SK-N-SH (cell line): ENCODE measurements around the gene GULP1. TPM values are rescaled to one million over a fixed set of nuclear protein-coding genes. Genes with fewer than 3 reads are reported as not detected.

ENCODE experiments used
- CTCF ChIA-PET: fragments of 300-600, 350-600 bp; formaldehyde crosslinking; extraction: SDS; loops from one replicate; lab custom pipeline; 2021; lab: Yijun Ruan, JAX
- POLR2A ChIA-PET: fragments of 350-600 bp; sonication (Branson Sonifier 250); formaldehyde crosslinking; extraction: SDS; loops from one replicate; lab custom pipeline; 2020; ENCODE audit warnings: antibody characterized with exemption, inconsistent platforms; lab: Yijun Ruan, JAX
- DNase-seq: peaks from one replicate; pipeline ENCODE4 v3.0.0; 2012
- H2AFZ ChIP-seq: fragments of 200-600 bp; sonication (generic); 2 replicates; pipeline ENCODE4 v1.8.1; 2016; ENCODE audit warnings: antibody characterized with exemption, mild to moderate bottlenecking, low read depth
- H3F3A ChIP-seq: fragments of 200-600 bp; sonication (generic); replicated peaks from 2 replicates; pipeline ENCODE3; 2016; ENCODE audit warnings: antibody characterized with exemption, mild to moderate bottlenecking; ENCODE audit not compliant: insufficient read depth
- H3K27ac ChIP-seq, 2 experiments: fragments of 200-500 bp in 1 of 2; fragments of 200-600 bp in 1 of 2; sonication (Bioruptor generic) in 1 of 2; sonication (generic), shearing (Covaris generic) in 1 of 2; 2 replicates each; pipeline versions ENCODE4 v1.5.1 to v1.6.1; 2014 to 2016; ENCODE audit warnings: low read depth in 2 of 2, inconsistent platforms in 1 of 2, low read length in 1 of 2, mild to moderate bottlenecking in 1 of 2, mixed read lengths in 1 of 2
- H3K27me3 ChIP-seq: fragments of 200-600 bp; sonication (generic), shearing (Covaris generic); 2 replicates; pipeline ENCODE4 v1.6.1; 2016; ENCODE audit warnings: mixed run types; ENCODE audit not compliant: insufficient read depth
- H3K36me3 ChIP-seq, 2 experiments: fragments of 200-500 bp in 1 of 2; fragments of 200-600 bp in 1 of 2; sonication (Bioruptor generic) in 1 of 2; sonication (generic) in 1 of 2; replicated peaks in 1 of 2; 2 replicates each; pipeline versions ENCODE3 to v1.5.1; 2014 to 2016; ENCODE audit warnings: low read length in 1 of 2, mild to moderate bottlenecking in 1 of 2; ENCODE audit not compliant: insufficient read depth in 2 of 2, control insufficient read depth in 1 of 2
- H3K4me1 ChIP-seq, 2 experiments: fragments of 200-500 bp in 1 of 2; fragments of 200-600 bp in 1 of 2; sonication (Bioruptor generic) in 1 of 2; sonication (generic), shearing (Covaris generic) in 1 of 2; 2 replicates each; pipeline versions ENCODE4 v1.5.1 to v1.6.1; 2014 to 2016; ENCODE audit warnings: low read depth in 1 of 2, low read length in 1 of 2, mixed run types in 1 of 2; ENCODE audit not compliant: insufficient read depth in 2 of 2, control insufficient read depth in 1 of 2
- H3K4me2 ChIP-seq: fragments of 200-600 bp; sonication (generic), shearing (Covaris generic); 2 replicates; pipeline ENCODE4 v1.6.1; 2017; ENCODE audit warnings: mixed run types
- H3K4me3 ChIP-seq, 2 experiments: fragments of 200-500 bp in 1 of 2; fragments of 200-600 bp in 1 of 2; sonication (Bioruptor generic) in 1 of 2; sonication (generic), shearing (Covaris generic) in 1 of 2; 2 replicates each; pipeline versions ENCODE4 v1.5.1 to v1.8.1; 2014 to 2016; ENCODE audit warnings: low read depth in 2 of 2, inconsistent platforms in 1 of 2, low read length in 1 of 2, mild to moderate bottlenecking in 1 of 2, mixed read lengths in 1 of 2, moderate library complexity in 1 of 2
- H3K79me2 ChIP-seq: fragments of 200-600 bp; sonication (generic); 2 replicates; pipeline ENCODE4 v1.8.1; 2017; ENCODE audit warnings: mild to moderate bottlenecking; ENCODE audit not compliant: insufficient read depth
- H3K9ac ChIP-seq: fragments of 200-600 bp; sonication (generic); 2 replicates; pipeline ENCODE4 v1.6.1; 2017; ENCODE audit warnings: mixed run types
- H3K9me2 ChIP-seq: fragments of 200-600 bp; sonication (generic); 2 replicates; pipeline ENCODE4 v1.6.1; 2017; ENCODE audit warnings: mixed run types
- H3K9me3 ChIP-seq: fragments of 200-600 bp; sonication (generic); 2 replicates; pipeline ENCODE4 v1.6.1; 2017; ENCODE audit warnings: mixed run types, mild to moderate bottlenecking, moderate library complexity
- H4K20me1 ChIP-seq: fragments of 200-600 bp; sonication (generic); 2 replicates; pipeline ENCODE4 v1.6.1; 2017; ENCODE audit warnings: mild to moderate bottlenecking, mixed run types; ENCODE audit not compliant: insufficient read depth
- EP300 ChIP-seq, 2 experiments: IDR thresholded peaks; 2 replicates each; pipeline versions ENCODE4 v1.4.0 to v1.6.1; 2012; ENCODE audit warnings: borderline replicate concordance in 1 of 2, low read depth in 1 of 2, low read length in 1 of 2
- FOXJ3 ChIP-seq: sonication (generic); formaldehyde crosslinking; IDR thresholded peaks from 2 replicates; pipeline ENCODE4 v1.5.1; 2020; ENCODE audit warnings: mild to moderate bottlenecking, missing genetic modification reagents
- GABPA ChIP-seq: IDR thresholded peaks from 2 replicates; pipeline ENCODE4 v1.4.0; 2012; ENCODE audit warnings: low read depth, mild to moderate bottlenecking
- MXI1 ChIP-seq: IDR thresholded peaks from 2 replicates; pipeline ENCODE4 v1.6.1; 2012; ENCODE audit warnings: mild to moderate bottlenecking, low read depth, low read length, improper control_type of control experiment
- RXRA ChIP-seq: IDR thresholded peaks from 2 replicates; pipeline ENCODE4 v1.4.0; 2012; ENCODE audit warnings: low read depth, mild to moderate bottlenecking, borderline replicate concordance
- SIN3A ChIP-seq: IDR thresholded peaks from 2 replicates; pipeline ENCODE4 v1.6.1; 2012; ENCODE audit warnings: low read depth, mild to moderate bottlenecking, low read length, moderate library complexity, borderline replicate concordance
- TAF1 ChIP-seq: IDR thresholded peaks from 2 replicates; pipeline ENCODE4 v1.6.1; 2012; ENCODE audit warnings: low read depth, mild to moderate bottlenecking, low read length, moderate library complexity, borderline replicate concordance
- TCF12 ChIP-seq: IDR thresholded peaks from 2 replicates; pipeline ENCODE4 v1.4.0; 2012
- TEAD4 ChIP-seq: IDR thresholded peaks from 2 replicates; pipeline ENCODE4 v1.4.0; 2012; ENCODE audit warnings: mild to moderate bottlenecking, borderline replicate concordance; ENCODE audit not compliant: insufficient read depth
- WGBS: methylation state at CpG from one replicate; pipeline ENCODE4 v1.1.6; 2017; ENCODE audit warnings: low lambda C conversion rate; 5-methylcytosine and 5-hydroxymethylcytosine counted together
- polyA plus RNA-seq, 3 experiments: library from polyadenylated mRNA; depleted of rRNA; stranded (reverse); fragments of >200 nt; gene quantifications; 2 replicates each; pipeline ENCODE4 v1.2.3, GENCODE V29; 2012
- TF ChIP-seq, protein P1 (sequence below): IDR thresholded peaks from 2 replicates; pipeline ENCODE4 v1.4.0; 2012; ENCODE audit warnings: low read depth, borderline replicate concordance
- TF ChIP-seq, protein P2 (sequence below): IDR thresholded peaks from 2 replicates; pipeline ENCODE4 v1.6.1; 2012; ENCODE audit warnings: mild to moderate bottlenecking, low read depth, low read length, moderate library complexity
- TF ChIP-seq, protein P3 (sequence below): fragments of 150-350 bp; IDR thresholded peaks from 2 replicates; pipeline ENCODE4 v1.6.1; 2016; ENCODE audit warnings: mild to moderate bottlenecking, low read depth, low read length
- TF ChIP-seq, protein P4 (sequence below): fragments of 200-600 bp; sonication (generic); IDR thresholded peaks from 2 replicates; pipeline ENCODE4 v1.6.1; 2017; ENCODE audit warnings: antibody characterized with exemption, mild to moderate bottlenecking, moderate library complexity

GULP1 gene
- polyA plus RNA-seq, 1 of the 3 experiments (the other 2 are of a cell fraction), result 33.8 TPM

DNA sequence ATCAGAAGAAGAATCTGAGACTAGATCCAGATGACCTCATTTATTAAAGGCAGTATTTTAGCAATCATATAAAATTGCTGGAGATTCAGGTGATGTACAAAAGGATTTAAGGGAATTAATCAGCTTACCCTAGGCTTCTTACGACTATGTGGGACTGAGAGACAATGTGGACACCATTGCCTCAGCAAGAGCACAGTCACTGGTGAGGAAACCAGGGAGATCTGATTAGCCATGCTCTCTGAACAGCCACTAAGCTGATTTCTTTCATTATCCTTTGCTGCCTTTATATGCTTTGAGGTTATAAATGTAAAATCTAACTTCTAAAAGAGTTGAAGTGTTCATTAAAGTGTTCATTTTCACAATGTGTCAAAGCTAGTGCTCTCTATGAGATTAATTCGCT is 22.7 kb upstream of the GULP1 start:
- POLR2A ChIA-PET, result no interaction called here
- CTCF ChIA-PET, result no interaction called here
- WGBS, result 84% methylated on average over 2 of the region's 2 CpGs

DNA sequence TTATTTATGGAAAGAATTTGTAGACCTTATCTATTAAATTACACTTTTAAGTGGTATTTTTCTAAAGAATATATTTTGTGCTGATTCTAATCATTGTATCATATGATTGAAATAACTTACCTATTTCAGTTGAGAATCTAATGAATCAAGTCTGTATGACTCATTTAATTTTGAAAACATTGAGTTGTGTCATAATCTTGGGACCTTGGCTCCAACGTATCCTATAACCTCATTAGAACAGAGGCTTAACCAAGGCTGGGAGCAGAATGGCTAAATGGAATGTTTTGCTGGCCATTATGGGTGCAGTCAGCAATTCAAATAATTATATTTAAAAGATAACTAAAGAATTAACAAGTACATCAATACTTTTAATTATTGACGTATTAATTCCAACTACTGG is 19.6 kb upstream of the GULP1 start:
- DNase-seq, result no peak
- H3K9me3 ChIP-seq, result peaks cover 18% of the 10 kb centered on the region; the same call in 1 of the 2 replicates
- H3F3A ChIP-seq, result peaks cover 3% of the 10 kb centered on the region
- no peak overlapping the region for H2AFZ ChIP-seq
- H4K20me1 ChIP-seq, result no peaks in the 10 kb centered on the region
- H3K4me3 ChIP-seq, result no peak overlapping the region
- H3K9me2 ChIP-seq, result no peaks in the 10 kb centered on the region
- TF ChIP-seq MXI1, result no peak
- no peak for TF ChIP-seq TEAD4
- TF ChIP-seq, protein P1, sequence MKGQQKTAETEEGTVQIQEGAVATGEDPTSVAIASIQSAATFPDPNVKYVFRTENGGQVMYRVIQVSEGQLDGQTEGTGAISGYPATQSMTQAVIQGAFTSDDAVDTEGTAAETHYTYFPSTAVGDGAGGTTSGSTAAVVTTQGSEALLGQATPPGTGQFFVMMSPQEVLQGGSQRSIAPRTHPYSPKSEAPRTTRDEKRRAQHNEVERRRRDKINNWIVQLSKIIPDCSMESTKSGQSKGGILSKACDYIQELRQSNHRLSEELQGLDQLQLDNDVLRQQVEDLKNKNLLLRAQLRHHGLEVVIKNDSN, result no peak
- no peak for TF ChIP-seq RXRA
- TF ChIP-seq, protein P2, sequence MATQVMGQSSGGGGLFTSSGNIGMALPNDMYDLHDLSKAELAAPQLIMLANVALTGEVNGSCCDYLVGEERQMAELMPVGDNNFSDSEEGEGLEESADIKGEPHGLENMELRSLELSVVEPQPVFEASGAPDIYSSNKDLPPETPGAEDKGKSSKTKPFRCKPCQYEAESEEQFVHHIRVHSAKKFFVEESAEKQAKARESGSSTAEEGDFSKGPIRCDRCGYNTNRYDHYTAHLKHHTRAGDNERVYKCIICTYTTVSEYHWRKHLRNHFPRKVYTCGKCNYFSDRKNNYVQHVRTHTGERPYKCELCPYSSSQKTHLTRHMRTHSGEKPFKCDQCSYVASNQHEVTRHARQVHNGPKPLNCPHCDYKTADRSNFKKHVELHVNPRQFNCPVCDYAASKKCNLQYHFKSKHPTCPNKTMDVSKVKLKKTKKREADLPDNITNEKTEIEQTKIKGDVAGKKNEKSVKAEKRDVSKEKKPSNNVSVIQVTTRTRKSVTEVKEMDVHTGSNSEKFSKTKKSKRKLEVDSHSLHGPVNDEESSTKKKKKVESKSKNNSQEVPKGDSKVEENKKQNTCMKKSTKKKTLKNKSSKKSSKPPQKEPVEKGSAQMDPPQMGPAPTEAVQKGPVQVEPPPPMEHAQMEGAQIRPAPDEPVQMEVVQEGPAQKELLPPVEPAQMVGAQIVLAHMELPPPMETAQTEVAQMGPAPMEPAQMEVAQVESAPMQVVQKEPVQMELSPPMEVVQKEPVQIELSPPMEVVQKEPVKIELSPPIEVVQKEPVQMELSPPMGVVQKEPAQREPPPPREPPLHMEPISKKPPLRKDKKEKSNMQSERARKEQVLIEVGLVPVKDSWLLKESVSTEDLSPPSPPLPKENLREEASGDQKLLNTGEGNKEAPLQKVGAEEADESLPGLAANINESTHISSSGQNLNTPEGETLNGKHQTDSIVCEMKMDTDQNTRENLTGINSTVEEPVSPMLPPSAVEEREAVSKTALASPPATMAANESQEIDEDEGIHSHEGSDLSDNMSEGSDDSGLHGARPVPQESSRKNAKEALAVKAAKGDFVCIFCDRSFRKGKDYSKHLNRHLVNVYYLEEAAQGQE, result no peak
- no peak for TF ChIP-seq GABPA
- TF ChIP-seq FOXJ3 (CRISPR knock-in tag), result no peak
- TF ChIP-seq, protein P3, sequence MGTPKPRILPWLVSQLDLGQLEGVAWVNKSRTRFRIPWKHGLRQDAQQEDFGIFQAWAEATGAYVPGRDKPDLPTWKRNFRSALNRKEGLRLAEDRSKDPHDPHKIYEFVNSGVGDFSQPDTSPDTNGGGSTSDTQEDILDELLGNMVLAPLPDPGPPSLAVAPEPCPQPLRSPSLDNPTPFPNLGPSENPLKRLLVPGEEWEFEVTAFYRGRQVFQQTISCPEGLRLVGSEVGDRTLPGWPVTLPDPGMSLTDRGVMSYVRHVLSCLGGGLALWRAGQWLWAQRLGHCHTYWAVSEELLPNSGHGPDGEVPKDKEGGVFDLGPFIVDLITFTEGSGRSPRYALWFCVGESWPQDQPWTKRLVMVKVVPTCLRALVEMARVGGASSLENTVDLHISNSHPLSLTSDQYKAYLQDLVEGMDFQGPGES, result no peak
- TF ChIP-seq EP300 (IDR thresholded peaks at IDR 0.05; ENCODE audit: borderline replicate concordance in 1 of 2, low read depth in 1 of 2, low read length in 1 of 2), result no peak
- TF ChIP-seq TAF1, result no peak
- TF ChIP-seq, protein P4, sequence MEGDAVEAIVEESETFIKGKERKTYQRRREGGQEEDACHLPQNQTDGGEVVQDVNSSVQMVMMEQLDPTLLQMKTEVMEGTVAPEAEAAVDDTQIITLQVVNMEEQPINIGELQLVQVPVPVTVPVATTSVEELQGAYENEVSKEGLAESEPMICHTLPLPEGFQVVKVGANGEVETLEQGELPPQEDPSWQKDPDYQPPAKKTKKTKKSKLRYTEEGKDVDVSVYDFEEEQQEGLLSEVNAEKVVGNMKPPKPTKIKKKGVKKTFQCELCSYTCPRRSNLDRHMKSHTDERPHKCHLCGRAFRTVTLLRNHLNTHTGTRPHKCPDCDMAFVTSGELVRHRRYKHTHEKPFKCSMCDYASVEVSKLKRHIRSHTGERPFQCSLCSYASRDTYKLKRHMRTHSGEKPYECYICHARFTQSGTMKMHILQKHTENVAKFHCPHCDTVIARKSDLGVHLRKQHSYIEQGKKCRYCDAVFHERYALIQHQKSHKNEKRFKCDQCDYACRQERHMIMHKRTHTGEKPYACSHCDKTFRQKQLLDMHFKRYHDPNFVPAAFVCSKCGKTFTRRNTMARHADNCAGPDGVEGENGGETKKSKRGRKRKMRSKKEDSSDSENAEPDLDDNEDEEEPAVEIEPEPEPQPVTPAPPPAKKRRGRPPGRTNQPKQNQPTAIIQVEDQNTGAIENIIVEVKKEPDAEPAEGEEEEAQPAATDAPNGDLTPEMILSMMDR, result no peak
- no peak for TF ChIP-seq TCF12
- no peaks in the 10 kb centered on the region for H3K27me3 ChIP-seq
- no peak overlapping the region for H3K27ac ChIP-seq
- no peaks in the 10 kb centered on the region for H3K36me3 ChIP-seq
- H3K4me1 ChIP-seq, result peaks cover 0 to 5% of the 10 kb centered on the region in 2 experiments; a peak in 2 of 4 replicates
- CTCF ChIA-PET, result no interaction called here
- 95% methylated on average over 2 of the region's 2 CpGs for WGBS
- H3K9ac ChIP-seq, result no peak overlapping the region
- POLR2A ChIA-PET, result no interaction called here
- no peak overlapping the region for H3K4me2 ChIP-seq
- no peaks in the 10 kb centered on the region for H3K79me2 ChIP-seq

More for the DNA sequence above, 22.7 kb upstream of the GULP1 start:
- peaks cover 18% of the 10 kb centered on the region; the same call in 1 of the 2 replicates for H3K9me3 ChIP-seq
- no peak overlapping the region for H3K4me3 ChIP-seq
- H3K9me2 ChIP-seq, result no peaks in the 10 kb centered on the region
- no peaks in the 10 kb centered on the region for H3K27me3 ChIP-seq
- no peaks in the 10 kb centered on the region for H3K36me3 ChIP-seq
- no peak overlapping the region for H3K9ac ChIP-seq
- no peaks in the 10 kb centered on the region for H3K79me2 ChIP-seq
- no peaks in the 10 kb centered on the region for H4K20me1 ChIP-seq
- no peak overlapping the region for H2AFZ ChIP-seq
- H3F3A ChIP-seq, result peaks cover 2% of the 10 kb centered on the region
- no peak overlapping the region for H3K4me2 ChIP-seq
- peaks cover 0 to under 1% of the 10 kb centered on the region in 2 experiments; a peak in 1 of 4 replicates for H3K4me1 ChIP-seq
- no peak overlapping the region for H3K27ac ChIP-seq
- TF ChIP-seq, protein P1, result no peak
- no peak for TF ChIP-seq SIN3A
- TF ChIP-seq, all 33 proteins: peak for 0
- no peak for DNase-seq
